Measurements from ENCODE around the gene VPS35L. TPM values are rescaled to one million over a fixed set of nuclear protein-coding genes. Genes with fewer than 3 reads are reported as not detected.

The VPS35L gene
- total and polyA plus RNA-seq, 2 experiments from 2014 or later: 48.0 to 54.6 TPM

GRCh38 chr16:19701091-19701490 is 145.6 kb downstream of the VPS35L start:
- H3K9me2 ChIP-seq (ENCODE audit: insufficient read depth): no peaks in the 10 kb centered on the region
- peaks cover 22% of the 10 kb centered on the region for H3K79me2 ChIP-seq (replicated peaks; ENCODE audit: insufficient read depth)
- H2AFZ ChIP-seq: no peak overlapping the region
- peaks cover 100% of the 10 kb centered on the region for H3K36me3 Mint-ChIP-seq (ENCODE audit: low read depth)
- no peak overlapping the region for H3K4me2 ChIP-seq
- no peak overlapping the region for H3K4me3 Mint-ChIP-seq
- H3K4me3 ChIP-seq: no peak overlapping the region
- H3K27ac Mint-ChIP-seq: no peak overlapping the region
- H3K9me3 Mint-ChIP-seq: peaks cover 25% of the 10 kb centered on the region; the same call in 2 of the 3 replicates
- TF ChIP-seq JUNB (IDR thresholded peaks at IDR 0.05; ENCODE audit: unreplicated experiment): no peak
- no peak for TF ChIP-seq CTCF (conservative IDR thresholded peaks at IDR 0.05; ENCODE audit: low read depth in 2 of 2)
- no peak for TF ChIP-seq EZH2phosphoT487 (IDR thresholded peaks at IDR 0.05; ENCODE audit: unreplicated experiment)
- TF ChIP-seq NANOG (IDR thresholded peaks at IDR 0.05; ENCODE audit: borderline replicate concordance): no peak
- no peak for TF ChIP-seq EZH2 (IDR thresholded peaks at IDR 0.05; ENCODE audit: low read depth, unreplicated experiment)
- no peak for TF ChIP-seq ZNF462 (CRISPR knock-in tag; IDR thresholded peaks at IDR 0.05)
- TF ChIP-seq ZNF114 (CRISPR knock-in tag; IDR thresholded peaks at IDR 0.05): no peak
- no peak for TF ChIP-seq ZNF331 (CRISPR knock-in tag; IDR thresholded peaks at IDR 0.05; ENCODE audit: low read depth)
- no peaks in the 10 kb centered on the region for H3K4me1 ChIP-seq (ENCODE audit: insufficient read depth)
- H3F3A ChIP-seq (replicated peaks; ENCODE audit: low read depth): 0 out of 2 replicates have a peak, but pooled peaks cover 10% of the 10 kb centered on the region
- peaks cover 50% of the 10 kb centered on the region for H3K36me3 ChIP-seq (ENCODE audit: insufficient read depth)
- no peaks in the 10 kb centered on the region for H3K27me3 ChIP-seq (ENCODE audit: insufficient read depth)
- no peak overlapping the region for H3K27ac ChIP-seq (ENCODE audit: low read depth)
- peaks cover 32% of the 10 kb centered on the region for H4K20me1 ChIP-seq (replicated peaks; ENCODE audit: insufficient read depth)
- ATAC-seq: no peak
- no peak for DNase-seq (ENCODE audit: low spot score)
- H3K4me1 Mint-ChIP-seq: no peaks in the 10 kb centered on the region
- no peaks in the 10 kb centered on the region for H3K27me3 Mint-ChIP-seq (ENCODE audit: insufficient read depth, low read depth, poor library complexity)
